ENCODE results near the gene SP2. TPM values are rescaled to one million over a fixed set of nuclear protein-coding genes. Genes with fewer than 3 reads are reported as not detected.

The SP2 gene
- total and polyA plus RNA-seq, 2 of the 13 experiments (the other 11 are each of a cell fraction or from before 2014, with no cell fraction given), result 1.4 to 4.8 TPM

- TF ChIP-seq ZNF678 (CRISPR knock-in tag; IDR thresholded peaks at IDR 0.05) (no peak), ISX (CRISPR knock-in tag; conservative IDR thresholded peaks at IDR 0.05) (no peak), MTF2 (CRISPR knock-in tag; IDR thresholded peaks at IDR 0.05; ENCODE audit: borderline replicate concordance) (no peak), ZNF652 (CRISPR knock-in tag; IDR thresholded peaks at IDR 0.05; ENCODE audit: borderline replicate concordance, low read depth) (peak; percentile 92), MEIS2 (CRISPR knock-in tag; IDR thresholded peaks at IDR 0.05) (no peak), KDM6A (CRISPR knock-in tag; IDR thresholded peaks at IDR 0.05; ENCODE audit: low read depth) (no peak; the same call in 1 of the 2 replicates), NFYB (CRISPR knock-in tag; IDR thresholded peaks at IDR 0.05) (no peak), HNRNPLL (IDR thresholded peaks at IDR 0.05; ENCODE audit: low read depth, low read length, poor library complexity, severe bottlenecking) (no peak), MAFF (IDR thresholded peaks at IDR 0.05; ENCODE audit: low read depth, low read length) (no peak), ZNF496 (CRISPR knock-in tag; IDR thresholded peaks at IDR 0.05; ENCODE audit: insufficient replicate concordance) (no peak), FOSL2 (CRISPR knock-in tag; IDR thresholded peaks at IDR 0.05) (no peak), GPBP1L1 (CRISPR knock-in tag; IDR thresholded peaks at IDR 0.05) (no peak), NR2F1 (CRISPR knock-in tag; IDR thresholded peaks at IDR 0.05) (no peak), POGZ (CRISPR knock-in tag; IDR thresholded peaks at IDR 0.05) (0 out of 2 replicates have a peak, but pooled peaks have one; percentile 39), ZNF264 (CRISPR knock-in tag; IDR thresholded peaks at IDR 0.05) (no peak), ZNF839 (CRISPR knock-in tag; IDR thresholded peaks at IDR 0.05; ENCODE audit: borderline replicate concordance) (peak; percentile 54; the same call in 1 of the 2 replicates)
- TF ChIP-seq, protein P1, sequence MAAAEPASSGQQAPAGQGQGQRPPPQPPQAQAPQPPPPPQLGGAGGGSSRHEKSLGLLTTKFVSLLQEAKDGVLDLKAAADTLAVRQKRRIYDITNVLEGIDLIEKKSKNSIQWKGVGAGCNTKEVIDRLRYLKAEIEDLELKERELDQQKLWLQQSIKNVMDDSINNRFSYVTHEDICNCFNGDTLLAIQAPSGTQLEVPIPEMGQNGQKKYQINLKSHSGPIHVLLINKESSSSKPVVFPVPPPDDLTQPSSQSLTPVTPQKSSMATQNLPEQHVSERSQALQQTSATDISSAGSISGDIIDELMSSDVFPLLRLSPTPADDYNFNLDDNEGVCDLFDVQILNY (CRISPR knock-in tag; conservative IDR thresholded peaks at IDR 0.05), result no peak
- TF ChIP-seq, protein P2, sequence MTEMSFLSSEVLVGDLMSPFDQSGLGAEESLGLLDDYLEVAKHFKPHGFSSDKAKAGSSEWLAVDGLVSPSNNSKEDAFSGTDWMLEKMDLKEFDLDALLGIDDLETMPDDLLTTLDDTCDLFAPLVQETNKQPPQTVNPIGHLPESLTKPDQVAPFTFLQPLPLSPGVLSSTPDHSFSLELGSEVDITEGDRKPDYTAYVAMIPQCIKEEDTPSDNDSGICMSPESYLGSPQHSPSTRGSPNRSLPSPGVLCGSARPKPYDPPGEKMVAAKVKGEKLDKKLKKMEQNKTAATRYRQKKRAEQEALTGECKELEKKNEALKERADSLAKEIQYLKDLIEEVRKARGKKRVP (CRISPR knock-in tag; IDR thresholded peaks at IDR 0.05), result no peak
- TF ChIP-seq, protein P3, sequence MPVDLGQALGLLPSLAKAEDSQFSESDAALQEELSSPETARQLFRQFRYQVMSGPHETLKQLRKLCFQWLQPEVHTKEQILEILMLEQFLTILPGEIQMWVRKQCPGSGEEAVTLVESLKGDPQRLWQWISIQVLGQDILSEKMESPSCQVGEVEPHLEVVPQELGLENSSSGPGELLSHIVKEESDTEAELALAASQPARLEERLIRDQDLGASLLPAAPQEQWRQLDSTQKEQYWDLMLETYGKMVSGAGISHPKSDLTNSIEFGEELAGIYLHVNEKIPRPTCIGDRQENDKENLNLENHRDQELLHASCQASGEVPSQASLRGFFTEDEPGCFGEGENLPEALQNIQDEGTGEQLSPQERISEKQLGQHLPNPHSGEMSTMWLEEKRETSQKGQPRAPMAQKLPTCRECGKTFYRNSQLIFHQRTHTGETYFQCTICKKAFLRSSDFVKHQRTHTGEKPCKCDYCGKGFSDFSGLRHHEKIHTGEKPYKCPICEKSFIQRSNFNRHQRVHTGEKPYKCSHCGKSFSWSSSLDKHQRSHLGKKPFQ (CRISPR knock-in tag; IDR thresholded peaks at IDR 0.05; ENCODE audit: insufficient replicate concordance), result no peak
- TF ChIP-seq, protein P4, sequence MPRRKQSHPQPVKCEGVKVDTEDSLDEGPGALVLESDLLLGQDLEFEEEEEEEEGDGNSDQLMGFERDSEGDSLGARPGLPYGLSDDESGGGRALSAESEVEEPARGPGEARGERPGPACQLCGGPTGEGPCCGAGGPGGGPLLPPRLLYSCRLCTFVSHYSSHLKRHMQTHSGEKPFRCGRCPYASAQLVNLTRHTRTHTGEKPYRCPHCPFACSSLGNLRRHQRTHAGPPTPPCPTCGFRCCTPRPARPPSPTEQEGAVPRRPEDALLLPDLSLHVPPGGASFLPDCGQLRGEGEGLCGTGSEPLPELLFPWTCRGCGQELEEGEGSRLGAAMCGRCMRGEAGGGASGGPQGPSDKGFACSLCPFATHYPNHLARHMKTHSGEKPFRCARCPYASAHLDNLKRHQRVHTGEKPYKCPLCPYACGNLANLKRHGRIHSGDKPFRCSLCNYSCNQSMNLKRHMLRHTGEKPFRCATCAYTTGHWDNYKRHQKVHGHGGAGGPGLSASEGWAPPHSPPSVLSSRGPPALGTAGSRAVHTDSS (CRISPR knock-in tag; conservative IDR thresholded peaks at IDR 0.05), result no peak
- TF ChIP-seq, protein P5, sequence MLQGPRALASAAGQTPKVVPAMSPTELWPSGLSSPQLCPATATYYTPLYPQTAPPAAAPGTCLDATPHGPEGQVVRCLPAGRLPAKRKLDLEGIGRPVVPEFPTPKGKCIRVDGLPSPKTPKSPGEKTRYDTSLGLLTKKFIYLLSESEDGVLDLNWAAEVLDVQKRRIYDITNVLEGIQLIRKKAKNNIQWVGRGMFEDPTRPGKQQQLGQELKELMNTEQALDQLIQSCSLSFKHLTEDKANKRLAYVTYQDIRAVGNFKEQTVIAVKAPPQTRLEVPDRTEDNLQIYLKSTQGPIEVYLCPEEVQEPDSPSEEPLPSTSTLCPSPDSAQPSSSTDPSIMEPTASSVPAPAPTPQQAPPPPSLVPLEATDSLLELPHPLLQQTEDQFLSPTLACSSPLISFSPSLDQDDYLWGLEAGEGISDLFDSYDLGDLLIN (CRISPR knock-in tag; IDR thresholded peaks at IDR 0.05; ENCODE audit: borderline replicate concordance), result no peak
Measured at GRCh38 chr17:47956791-47957590, 61.0 kb downstream of the SP2 start (continued).

Measured in HepG2 (cell line).